HuH-7.5 (cell line): ENCODE measurements around the gene MFAP3L.
"Not testable (repeated sequence)": the region's sequence is repeated elsewhere in the genome, so short reads cannot be mapped to it uniquely, and the experiment has no call there.

Experiments
- DNase-seq: peaks from one replicate; pipeline ENCODE4 v3.0.0; 2011; ENCODE audit warnings: low spot score

Gene MFAP3L

DNA sequence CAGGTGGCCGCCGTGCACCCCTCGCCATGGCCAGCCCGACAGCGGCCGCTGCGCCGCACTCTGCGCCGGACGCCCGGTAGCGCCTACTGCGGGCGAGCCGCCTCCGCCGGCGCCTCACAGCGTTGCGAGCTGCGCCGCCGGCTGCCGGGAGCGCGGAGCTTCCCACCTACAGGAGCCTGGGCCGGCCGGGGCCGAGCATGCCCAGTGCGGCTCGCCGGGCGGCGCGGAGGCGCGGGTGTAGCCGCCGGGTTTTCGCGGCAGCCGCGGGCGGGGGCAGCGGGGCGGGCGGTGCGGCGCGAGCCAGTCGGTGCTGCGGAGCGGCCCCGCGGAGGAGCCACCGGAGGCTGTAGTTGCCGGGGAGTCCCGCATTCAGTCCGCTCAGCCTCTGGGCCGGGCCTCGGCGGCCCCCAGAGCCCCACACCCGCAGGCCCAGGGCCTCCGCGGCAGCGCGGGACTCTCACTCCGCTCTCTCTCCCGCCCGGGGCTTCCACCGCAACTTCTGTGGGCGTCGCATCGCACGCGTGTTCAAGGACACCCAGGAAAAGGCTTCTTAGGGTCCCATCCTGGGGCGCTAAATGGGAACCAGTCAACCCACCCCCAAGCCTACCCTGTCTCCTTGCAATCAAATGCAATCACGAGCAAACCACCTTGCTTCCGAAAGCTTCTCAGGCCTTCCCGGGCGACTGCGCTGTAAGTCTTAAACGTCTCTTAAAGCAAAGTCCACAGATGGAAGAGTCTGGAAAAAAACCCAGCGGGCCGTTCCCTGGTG, at the start of gene MFAP3L:
MFAP3L (minus strand) TSS at position 143 of the 769 bp plus-strand sequence. CDS start 20,518 bp downstream, outside the sequence.
- peak; percentile 83 for DNase-seq

DNA sequence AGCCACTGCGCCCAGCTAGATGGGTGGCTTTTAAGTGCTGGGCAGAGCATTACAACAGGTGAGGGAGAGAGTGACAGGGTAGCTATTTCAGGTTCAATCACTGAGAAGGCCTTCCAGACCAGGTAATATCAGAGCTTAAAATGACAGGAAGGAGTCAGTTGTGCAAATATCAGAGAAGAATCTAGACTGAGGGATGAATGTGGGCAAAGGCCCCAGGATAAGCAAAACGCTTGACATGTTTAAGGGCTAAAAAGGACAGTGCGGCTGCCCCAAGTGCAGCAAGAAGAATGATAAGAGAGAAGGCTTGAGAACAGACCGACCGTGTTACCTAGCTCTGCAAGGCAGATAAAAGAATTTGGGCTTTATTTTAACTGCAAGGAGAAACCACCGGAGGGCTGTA, 45.0 kb upstream of the MFAP3L start:
- no peak for DNase-seq

DNA sequence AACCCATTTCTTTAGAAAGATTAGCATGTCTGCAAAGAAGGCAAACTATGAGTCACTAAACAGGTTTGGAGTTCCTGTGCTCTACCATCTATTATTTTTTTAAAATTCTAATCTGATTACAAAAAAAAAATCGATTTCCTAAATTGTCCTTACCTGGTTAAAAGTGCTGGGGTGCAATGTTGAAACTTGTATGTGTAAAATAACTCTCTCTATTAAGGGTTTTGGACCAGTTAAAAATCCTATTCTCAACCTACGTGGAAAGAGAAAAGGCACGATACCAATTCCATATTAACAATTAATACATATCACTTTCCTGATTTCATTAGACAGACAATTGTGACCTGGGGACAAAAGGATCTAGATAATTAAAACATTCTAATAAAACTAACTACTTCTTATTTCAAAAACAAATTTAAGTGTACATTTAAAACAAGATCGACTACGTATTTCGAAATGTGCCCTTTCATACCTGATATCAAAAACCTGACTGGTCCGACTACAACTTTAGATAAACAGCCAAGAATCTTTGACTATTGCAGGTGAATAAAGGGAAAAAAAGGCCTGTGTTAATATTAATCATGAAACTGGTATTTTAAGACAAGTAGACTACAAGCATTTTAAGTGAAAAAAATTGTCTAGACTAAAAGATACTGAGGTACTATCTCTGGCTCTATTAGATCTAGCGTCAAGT, 42.4 kb upstream of the MFAP3L start:
- DNase-seq: no peak

DNA sequence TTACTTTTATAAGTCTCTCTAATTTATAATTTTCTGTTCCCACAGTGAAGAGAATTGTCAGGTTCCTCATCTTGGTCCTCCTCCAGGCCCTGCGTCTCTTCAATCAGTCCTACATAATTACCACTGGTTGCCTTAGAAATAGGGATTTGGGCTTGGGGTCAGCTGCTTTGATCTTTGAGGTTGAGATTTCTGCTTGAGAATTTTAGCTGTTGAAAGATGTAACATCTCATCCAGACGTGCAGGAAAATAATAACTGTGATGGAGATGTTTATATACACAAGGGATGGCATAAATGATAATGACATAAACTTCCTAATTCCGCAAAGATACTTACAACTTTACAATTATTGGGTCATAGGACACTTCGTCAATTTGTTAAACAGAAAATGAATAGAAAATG, 33.2 kb upstream of the MFAP3L start:
- DNase-seq: no peak

DNA sequence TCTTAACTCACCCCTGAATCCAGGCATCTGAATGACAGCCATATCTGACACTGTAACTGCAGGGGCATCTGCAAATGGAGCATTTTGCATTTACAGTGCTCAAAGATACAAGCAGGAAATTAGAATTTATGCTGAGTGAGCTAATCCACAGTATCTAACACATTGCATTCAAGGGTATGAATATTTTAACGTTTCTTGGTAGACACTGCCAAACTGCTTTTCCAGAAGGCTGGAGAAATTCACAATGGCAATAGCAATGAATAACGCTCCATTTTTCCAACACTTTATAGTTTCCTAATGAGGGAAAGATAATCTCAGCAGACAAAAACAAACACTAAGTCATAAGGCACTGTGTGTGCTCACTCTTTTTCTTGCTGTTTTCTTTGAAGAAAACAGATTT, 32.6 kb upstream of the MFAP3L start:
- no peak for DNase-seq

DNA sequence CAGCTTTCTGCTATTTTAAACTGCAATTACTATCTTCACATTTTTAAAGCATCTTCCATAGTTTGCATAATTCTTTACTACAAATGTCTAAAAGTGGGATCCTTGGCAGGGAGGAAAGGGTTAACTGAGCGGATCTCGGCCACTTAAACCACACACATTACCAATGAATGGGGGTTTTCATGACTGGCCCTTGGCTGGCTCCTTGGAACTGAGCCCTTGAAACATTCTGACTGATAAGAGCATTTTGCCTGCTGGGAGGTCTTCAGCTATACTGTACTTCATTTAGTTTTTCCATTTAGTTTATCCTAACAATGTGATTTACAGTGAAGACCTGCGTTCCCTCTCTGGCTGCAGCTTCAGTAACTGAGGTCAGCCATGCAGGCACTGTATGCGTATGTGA, 31.7 kb upstream of the MFAP3L start:
- DNase-seq: no peak

DNA sequence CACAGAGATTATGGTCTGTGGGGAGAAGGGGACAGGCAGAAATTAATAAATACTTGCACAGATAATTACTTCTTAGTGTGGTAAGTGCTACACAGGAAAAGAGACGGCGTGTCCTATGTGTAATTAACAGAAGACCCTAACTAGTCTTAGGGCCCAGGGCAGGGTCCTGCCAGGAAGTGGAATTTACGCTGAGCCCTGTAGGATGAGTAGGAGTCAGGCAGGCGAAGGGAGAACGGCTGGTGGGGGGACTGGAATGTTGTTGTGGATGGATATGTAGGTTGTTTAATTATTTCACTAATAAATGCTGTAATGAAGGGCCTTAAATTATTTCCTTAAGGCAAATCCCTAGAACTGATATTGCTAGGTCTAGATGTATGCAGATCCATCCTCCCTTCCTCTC, 26.7 kb upstream of the MFAP3L start:
- DNase-seq: no peak

DNA sequence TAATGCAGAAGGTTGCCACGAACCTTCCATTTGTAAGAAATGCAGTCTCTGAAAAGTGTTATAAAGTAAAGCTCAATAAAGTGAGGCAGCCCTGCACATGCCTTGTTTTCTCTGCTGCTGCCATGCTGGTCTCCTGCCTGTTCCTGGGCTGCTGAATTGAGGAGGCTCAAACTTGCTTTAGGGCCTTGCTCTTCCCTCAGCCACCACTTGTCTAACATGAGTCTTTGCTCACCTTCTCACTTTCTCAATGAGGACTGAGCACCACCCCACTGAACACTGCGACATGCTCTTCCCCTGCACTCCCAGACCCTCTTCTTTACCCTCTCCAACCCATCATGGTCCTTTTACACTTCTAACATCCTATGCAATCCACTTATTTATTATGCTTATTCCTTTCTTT, 25.2 kb upstream of the MFAP3L start:
- no peak for DNase-seq

DNA sequence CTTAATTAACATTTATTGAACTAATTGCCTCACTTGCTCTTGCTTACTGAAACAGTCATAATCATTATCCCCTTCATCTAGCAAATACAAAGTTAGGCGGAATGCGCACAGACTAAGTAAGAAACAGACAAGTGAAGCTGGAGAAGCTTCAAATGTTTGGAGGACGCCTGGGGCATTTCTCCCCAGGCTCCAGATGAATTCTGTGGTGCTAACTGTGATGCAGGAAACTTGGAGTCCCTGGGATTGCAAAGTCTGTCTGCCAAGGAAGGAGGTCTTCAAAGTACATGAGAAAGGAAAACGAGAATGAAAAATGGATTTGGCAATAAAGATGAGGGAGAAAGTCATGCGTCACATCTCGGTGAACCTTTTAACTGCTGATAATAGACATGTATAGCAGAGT, 23.6 kb upstream of the MFAP3L start:
- DNase-seq: no peak

DNA sequence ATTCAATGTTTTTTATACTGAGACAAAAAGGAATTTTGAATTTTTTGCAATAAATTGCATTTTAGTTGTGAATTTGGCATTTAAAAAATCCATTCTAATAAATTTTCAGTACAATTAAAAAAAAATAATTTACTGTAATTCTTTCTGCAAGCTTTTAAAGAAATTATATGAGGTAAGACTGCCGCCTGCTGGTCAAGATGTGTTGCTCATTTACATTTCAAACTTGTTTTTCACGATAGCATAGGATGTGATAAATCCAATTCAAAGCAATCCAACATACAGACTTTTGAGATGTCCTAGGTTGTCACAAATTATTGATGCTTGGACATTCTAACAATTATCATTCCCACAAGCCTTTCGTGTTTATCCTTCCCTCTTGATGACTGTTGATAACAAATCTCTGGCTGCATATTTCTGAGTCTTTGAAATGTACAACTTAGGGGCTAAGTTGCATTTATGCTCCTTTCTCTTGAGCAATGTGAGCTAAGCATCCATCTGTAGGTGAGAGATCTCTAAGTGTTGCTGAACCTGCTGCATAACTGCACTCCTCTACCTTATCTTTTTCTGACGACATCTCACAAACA, 21.7 kb upstream of the MFAP3L start:
- no peak for DNase-seq

DNA sequence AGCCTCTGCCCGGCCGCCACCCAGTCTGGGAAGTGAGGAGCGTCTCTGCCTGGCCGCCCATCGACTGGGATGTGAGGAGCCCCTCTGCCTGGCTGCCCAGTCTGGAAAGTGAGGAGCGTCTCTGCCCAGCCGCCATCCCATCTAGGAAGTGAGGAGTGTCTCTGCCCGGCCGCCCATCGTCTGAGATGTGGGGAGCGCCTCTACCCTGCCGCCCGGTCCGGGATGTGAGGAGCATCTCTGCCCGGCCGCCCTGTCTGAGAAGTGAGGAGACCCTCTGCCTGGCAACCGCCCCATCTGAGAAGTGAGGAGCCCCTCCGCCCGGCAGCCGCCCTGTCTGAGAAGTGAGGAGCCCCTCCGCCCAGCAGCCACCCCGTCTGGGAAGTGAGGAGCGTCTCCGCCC, 20.0 kb upstream of the MFAP3L start:
- DNase-seq: not testable (repeated sequence)

DNA sequence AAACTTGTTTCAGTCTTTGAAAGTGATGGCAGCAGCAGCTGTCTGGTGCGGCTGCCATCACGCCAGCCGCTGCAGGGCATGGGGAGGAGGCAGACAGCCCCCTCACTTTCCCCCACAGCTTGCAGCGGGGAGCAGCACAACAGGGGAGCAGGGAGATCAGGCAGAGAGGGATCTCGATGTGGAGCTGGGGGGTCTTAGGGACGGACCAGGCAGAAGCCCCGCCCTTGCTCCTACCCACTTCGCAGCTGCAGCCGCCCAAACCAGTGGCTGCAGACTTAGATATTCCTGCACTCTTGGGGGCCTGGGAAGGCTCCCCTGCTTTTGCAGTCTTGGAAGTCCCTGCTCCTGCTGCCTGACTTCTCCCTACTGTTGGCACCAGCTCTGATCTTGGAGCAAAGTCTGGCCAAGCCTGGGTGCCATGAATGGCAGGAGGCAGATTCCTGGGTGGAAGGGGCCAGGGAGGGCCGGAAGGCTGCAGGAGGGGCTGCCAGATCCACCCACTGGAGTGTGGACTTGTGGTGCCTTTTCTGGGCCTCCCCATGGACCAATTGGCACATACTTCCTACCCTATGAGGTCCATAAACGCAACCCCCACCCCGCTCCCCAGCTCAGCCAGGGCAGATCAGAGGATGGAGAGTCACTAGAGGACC, 14.0 kb upstream of the MFAP3L start:
- no peak for DNase-seq

DNA sequence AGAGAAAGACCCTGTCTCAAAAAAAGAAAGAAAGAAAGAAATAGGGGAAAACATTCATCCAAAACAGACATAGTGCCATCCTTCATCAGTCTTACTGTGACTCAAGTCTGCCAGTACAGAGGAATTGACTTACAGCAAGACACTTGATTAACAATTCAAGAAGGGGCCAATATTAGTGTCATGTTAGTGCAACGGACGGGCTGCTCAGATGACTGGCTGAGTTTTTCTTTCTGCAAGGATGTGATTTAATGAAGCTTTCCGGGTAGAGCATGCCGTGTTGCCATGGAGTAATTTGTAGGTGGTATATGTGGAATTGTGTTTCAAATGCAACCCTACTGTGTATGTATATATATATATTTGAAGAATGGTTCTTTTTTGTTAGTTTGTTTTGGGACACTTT, 12.6 kb upstream of the MFAP3L start:
- DNase-seq: no peak

DNA sequence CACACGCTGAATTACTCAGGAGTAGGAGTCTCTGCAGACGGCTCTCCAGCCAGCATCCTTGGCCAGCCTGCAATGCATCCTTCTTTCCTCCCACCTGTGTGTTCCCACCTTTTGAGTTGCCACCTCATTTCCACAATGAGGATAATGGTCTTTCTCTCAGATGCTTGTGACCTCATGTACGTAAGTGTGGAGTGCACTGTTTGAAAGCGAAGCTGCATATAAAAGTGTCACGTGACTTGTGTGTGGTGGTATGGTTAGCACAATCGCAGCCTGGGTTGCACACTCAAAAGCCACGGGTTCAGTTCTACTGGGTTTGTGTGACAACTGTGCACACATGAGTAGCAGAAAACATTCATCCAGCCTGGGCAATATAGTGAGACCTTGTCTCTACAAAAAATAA, 12.0 kb upstream of the MFAP3L start:
- DNase-seq: no peak

DNA sequence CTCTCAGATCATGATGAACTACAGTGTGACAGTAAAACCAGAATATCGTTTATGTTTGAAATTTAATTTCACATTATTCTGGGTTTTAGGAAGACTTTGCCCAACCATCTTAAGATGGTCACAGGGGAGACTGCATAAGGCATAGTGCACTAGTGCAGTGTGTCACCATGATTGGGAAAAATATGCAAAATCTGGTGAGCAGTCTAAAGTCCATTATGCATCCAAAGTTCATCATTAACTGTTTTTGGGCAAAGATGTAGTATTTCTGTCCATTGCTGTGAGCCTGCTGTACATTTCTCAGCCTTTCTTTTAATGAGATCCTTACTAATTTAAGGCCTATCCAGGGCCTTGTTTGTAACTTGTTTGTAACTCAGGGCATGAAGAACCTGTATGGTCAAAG, 11.3 kb upstream of the MFAP3L start:
- no peak for DNase-seq

DNA sequence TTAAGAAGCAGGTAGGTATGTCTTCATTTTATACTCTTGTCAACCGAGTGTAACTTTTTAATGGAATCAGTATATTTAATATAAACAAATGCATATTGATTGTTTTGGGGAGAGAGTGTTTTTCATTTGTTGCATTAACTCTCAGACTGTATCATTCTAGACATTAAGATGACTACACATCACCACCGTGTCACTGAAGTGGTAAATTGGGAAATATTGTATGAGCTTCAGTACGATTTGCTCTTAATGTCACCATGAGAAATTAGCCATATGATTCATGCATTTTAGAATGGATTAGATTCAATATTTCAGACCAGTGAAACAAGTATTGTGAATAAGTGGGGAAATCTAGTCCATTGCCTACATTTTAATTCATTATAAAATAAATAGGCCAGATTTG, 9.7 kb upstream of the MFAP3L start:
- DNase-seq: no peak

DNA sequence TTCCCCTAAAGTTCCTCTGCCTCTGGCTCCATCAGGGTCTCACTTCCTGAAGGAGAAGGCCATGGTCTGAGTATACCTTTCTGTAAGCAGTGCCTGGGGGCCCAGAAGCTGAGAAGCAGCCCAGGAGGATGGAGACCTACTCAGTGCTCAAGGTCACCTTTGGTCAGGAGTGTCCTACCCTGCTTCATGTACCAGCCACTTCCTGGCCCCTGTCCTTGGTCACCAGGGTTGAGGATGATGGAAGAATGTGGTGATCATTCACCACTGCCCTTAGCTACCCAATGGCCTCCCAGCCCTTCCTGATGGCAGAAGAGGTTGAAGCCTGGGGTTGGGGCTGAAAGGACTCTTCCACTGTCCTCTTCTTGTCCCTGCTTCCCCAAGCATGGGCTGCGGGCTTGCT, 9.0 kb upstream of the MFAP3L start:
- no peak for DNase-seq

DNA sequence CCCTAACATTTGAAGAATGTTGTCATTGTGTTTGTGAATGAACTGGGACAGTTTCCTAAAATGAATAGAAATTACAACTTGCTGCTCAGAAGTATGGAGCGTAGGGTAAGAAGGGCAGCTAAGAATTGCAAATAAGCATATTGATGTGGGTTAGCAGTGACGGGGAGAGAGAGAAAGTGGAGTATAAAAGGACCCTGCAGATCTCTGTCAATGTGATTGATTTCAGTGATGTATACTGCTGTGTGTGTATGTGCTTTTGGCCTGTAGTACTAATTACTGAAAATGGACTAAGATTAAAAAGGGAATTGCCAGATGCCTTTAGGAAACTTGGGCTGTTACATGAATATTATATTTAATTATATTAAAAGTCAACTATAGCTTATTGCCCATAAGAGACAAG, 7.8 kb upstream of the MFAP3L start:
- no peak for DNase-seq

DNA sequence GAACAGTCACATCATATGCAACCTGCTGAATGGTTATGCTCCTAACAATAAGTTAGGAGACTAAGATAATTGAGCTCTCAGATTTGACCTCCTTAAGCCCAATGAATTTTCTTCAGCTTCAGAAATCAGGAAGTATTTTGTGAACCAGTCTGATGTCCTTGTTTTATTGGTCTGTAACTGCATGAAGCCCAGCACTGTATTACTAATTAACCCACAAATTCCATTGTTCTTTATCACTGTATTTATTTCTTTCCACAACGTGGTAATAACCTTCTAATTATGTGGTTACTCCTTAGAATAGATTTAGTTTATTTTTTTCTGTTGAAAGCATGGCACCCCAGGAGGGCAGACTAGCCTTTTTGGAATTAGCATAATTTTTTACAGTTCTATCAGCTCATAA, 3.9 kb upstream of the MFAP3L start:
- no peak for DNase-seq

DNA sequence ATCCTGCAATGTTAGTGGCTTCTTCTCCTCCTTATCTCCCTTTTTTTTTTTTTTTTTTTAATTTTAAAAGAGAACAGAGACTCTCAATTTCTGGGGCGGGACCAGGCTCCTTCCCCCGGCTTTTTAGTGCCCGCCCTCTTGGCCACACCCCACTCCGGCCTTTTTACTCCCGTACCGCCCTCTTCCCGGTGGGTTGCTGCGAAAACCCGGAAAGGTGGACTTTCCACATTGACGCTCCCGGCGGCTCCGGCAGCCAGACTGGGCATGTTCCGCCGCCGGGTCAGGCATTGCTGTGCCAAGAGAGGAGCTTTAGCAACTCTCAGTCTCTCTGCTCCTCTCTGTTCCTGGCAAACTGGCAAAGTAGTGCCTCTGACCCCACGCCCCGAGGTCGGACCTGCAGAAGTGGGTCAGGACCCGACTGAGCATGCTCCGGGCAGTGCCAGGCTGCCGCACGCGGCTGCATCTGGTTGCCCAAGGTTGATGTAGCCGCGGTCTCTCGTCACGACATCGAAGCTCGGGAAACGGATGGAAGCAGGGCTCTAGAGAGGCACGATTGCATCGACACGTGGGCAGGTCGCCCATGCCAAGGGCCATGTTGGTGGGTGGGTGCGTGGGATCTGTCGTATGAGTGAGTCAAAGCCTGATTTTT, 1.1 kb upstream of the MFAP3L start:
- peak; percentile 74 for DNase-seq

DNA sequence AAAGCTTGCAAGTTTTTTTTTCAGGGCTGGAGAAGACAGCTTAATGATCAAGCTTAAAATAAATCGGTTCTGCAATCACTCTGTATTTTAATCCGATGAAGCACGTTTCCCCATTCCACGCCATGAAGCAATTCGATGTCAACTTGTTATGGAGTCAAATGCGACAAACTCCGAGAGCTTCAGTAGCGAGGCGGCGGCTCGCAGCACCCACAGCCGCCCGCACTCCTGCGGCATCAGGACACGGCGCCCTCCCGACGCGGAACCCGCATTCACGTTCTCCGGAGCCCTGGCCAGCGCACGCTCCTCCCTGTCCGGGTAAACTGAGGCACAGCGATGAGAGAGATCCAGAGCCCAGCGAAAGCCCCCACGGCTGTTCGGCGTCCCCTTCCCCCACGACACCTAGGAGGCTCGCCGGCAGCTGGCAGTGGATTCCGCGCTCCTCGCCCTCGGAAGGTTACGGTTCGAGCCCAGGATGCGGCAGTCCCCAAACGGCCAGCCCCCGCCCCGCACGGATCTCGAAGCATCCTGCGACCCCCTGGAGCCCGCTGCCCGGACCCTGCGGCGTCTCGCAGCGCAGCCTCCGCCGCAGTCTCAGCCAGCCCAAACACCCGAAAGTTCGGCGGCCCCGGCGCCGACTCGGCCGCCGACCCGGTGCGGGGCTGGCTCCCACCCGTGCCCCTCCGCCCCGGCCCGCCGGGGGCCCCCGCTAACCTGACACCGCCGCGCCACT, 507 bp downstream of the MFAP3L start:
- DNase-seq: no peak

DNA sequence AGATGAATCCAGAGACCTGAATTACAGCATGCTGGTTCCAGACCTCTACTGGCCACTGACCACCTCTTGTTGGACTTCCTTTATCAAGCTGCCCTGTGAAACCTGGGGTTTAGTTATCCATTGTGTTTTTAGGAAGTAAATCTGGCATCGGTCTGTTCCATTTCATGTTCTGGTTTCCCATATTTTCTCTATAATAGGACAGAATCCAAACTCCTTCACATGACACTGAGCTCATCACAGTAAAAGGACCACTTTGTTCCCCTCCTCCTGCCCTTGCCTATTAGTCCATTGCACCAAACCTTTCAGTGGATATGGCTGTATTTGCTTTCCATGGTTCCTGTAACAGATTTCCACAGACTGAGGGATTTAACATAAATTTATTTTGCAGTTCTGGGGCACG, 4.0 kb downstream of the MFAP3L start:
- no peak for DNase-seq
